GM21390 (cell line): ENCODE results near the gene VPS13D.
"Not testable (repeated sequence)": the region's sequence is repeated elsewhere in the genome, so short reads cannot be mapped to it uniquely, and the experiment has no call there.

Experiments
- ATAC-seq: cut with Tn5 transposase; IDR thresholded peaks from one replicate; pipeline ENCODE4 v1.9.1; 2021; ENCODE audit not compliant: unreplicated experiment

VPS13D gene

GRCh38 chr1:12462586-12462985, 232.8 kb downstream of the VPS13D start:
- no peak for ATAC-seq

DNA sequence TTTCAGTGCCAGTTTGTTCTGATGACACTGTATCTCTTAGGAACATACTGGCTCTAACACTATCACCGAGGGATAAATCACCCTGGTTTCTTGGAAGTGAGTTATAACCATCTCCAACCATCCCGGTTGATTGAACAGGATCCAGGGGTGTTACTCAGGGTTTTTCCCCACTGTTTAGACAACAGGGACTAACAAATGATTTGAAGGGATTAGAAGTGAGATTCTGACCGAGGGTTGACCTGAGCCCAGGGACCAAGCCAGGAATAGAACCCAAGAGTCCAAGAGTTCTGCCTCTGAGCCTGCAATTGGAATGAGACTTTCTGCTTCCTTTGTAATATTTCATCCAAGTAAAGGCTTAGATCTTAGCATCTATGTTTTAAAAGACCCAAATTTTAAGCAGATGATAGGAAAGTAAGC, 234.2 kb downstream of the VPS13D start:
- no peak for ATAC-seq

DNA sequence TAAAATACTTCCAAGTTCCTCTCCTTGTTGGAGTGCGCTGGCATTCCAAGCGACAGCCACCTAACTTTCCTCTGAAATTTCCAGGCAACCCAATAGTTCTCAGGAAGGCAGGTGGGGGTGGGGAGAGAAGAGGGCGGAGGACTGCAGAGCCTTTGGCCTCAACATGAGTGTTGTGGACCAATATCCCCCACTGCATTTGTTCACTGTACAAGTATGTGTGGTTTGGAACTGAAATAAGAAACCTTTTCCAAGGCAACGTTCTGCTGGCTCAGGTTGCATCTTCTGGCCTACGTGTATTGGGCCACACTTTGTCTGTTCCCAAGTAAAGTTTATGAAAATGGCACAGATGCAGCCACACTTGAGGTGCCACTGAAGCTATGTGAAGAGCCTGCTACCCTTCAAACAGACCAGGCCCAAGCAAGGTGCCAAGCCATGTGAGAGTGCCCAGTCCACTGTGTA, 234.8 kb downstream of the VPS13D start:
- no peak for ATAC-seq

- ATAC-seq: no peak
Measured at GRCh38 chr1:12465126-12465525, 235.3 kb downstream of the VPS13D start.

DNA sequence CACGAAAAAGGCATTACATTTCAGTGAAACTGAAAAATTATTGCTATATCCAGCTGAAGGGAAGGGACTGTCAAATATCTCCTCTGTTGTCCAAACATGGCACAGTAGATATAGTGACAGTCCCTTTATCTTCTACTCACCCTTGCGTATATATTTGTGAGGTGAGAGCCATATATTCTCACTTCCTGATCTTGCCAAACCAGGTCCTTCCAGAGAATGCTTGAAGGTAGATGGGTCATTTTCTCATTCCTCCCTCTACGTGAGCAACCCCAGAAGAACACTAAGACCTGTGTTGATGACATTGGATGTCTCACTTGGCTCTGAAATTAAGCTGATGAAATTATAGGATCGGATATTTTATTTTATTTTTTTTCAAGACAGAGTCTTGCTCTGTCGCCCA, 237.0 kb downstream of the VPS13D start:
- no peak for ATAC-seq

- ATAC-seq: no peak
Measured at GRCh38 chr1:12467570-12468286, 237.9 kb downstream of the VPS13D start.

DNA sequence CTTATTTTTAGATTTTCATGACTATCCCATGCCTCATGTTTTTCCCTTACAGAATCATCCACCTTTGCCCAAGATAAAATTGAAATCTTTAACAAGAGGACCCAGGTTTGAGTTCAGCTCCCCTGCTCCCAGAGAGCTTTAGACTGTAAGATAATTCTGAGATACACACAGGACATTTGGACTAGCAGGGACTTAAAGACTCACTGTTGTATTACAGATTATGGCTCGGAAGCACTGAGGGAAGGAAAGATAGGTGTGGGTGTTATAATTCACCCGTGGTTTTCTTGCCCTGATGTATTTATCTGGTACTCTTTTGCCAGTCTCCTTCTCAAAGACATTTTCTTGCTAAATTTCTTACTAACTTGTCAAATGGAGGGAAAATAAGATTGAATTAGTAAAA, 238.5 kb downstream of the VPS13D start:
- ATAC-seq: no peak

- no peak for ATAC-seq
Measured at GRCh38 chr1:12469493-12469892, 239.7 kb downstream of the VPS13D start.

DNA sequence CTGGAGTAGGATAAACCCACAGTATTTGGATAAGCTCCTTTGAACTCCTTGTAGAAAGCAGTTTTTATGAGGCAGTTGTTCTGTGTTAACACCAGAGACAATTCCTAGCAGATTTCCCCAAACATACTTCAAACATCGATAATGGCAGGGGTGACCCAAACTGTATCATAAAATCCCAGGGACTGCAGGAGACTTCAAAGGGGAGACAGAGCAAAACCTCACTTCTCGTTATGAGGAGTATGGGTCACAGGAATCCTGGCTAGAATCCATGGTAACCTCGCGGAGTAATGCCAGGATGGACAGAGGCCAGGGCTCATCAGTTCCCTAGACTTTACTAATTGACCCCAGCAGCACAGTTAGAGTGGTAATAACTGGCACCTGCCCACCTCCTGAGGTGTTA, 240.2 kb downstream of the VPS13D start:
- ATAC-seq: no peak

- not testable (repeated sequence) for ATAC-seq
Measured at GRCh38 chr1:12470916-12471315, 241.1 kb downstream of the VPS13D start.

DNA sequence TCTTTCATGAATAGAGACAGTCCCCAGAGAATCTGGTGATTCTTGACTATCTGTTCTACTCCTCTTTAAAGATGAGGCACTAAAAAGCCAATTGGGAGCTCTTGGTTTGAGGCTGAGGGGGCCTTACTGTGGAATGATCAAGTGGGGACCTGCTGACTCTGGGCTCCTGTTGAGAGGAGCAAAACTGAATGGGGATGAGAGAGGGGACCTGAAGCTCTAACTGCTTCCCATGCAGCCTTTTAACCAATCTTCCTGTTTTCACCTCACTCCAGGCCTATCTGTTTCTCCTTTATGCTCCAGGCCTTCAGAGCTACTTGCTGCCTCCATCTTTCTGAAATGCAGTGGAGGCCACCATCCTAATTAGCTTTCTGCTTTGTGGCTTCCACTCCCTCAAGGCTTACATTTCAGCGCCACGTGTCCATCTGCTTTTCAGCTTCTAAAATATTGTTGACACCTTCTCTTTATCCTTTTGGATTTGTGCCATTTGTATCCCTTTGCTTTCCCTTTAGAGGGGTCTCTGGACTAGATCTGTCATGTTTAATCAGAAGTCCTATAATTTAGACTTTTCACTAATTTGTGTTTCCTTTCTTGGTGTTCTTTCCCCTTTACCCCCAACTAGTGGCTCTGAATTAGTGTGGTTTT, 242.4 kb downstream of the VPS13D start:
- ATAC-seq: no peak

- ATAC-seq: no peak
Measured at GRCh38 chr1:12472798-12473551, 243.1 kb downstream of the VPS13D start.

DNA sequence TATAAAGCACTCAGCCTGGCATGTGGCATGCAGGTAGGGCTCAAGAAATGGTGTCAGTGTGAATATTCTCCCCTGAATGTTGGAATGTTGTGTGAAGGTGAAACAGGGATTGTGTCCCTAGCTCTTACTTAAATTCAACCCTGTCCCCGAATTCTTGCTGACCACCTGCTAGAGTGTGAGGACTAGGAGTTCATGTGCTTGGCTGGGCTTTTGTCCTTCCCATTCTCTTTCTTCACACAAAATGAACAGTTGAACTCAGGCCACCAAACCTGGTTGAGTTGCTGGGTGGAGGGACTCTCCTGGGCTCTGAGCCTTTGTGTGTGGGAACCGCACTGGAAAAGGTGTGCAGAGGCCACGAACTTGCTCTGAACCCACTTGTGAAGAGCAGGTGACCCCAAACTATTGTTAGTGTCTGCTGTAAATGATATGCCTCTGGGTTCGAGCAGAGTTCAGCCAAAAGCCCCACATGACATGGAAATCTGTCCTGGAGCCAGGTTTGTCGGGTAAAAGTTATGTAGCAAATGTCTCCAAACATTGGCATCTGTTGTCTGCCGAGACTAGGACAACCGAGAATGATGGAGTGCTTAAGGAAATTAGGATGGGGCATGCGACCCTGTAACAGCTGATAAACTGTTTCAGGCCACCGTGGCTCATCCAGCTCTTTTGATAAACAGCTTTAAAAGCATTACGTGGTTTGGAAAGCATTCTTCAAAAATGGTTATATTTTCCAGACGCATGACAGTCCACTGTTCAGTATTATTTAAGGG, 243.9 kb downstream of the VPS13D start:
- no peak for ATAC-seq

DNA sequence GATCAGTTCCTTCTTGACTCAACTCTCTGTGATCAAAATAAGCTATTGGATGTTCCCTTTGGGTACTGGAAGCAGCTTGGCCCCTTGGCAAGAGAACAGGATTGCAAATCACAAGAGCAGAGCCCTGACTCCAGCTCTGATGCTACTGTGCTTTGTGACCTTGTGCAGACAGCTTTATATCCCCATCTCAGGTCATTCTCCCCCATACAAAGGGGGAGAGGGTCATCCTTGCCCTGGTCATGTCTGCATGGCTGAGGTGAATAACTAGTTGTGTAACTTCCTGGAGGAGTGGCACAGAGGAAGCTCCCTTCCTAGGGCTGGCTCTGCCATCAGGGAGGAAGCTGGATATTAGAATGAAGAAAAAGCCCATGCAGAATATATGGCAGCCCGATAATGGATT, 245.3 kb downstream of the VPS13D start:
- ATAC-seq: no peak

DNA sequence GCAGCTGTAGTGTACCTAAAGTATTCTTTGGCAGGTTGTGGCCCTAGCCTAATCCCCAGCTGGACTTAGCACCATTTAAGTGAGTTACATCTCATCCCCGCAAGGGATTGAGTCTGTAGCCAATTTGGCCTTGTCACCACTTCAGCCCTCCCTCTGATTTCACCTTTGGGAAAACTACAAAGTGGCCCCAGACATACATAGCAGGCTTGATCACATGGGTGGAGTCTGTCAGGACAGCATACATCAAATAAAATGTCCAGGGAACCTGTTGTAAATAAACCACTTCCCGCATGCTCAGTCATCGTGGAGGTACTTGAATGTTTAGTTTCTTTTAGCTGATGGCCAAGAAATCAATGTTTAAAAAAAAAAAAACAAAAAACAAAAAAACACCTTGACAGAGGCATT, 245.7 kb downstream of the VPS13D start:
- ATAC-seq: no peak

DNA sequence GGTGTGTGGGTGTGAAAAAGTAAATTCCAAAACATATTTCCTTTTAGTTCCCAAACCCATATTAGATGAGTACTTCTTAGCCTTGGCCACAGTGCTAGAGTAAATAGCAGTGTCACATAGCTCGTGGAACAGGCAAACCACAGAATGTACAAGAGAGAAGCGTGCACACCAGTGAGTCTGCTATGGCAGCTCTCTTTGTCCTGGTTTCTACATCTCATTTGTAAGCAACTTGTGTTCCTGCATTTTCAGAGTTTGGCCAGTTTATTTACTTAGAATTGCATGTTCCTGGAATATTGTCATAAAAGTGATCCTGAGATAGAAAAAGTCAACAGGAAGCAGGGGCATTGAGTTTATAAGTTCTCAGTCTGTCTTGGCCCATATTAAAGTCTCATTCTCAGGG, 246.1 kb downstream of the VPS13D start:
- no peak for ATAC-seq

GRCh38 chr1:12477314-12477713, 247.5 kb downstream of the VPS13D start:
- ATAC-seq: no peak

GRCh38 chr1:12477936-12478611, 248.2 kb downstream of the VPS13D start:
- no peak for ATAC-seq

- ATAC-seq: no peak
Measured at GRCh38 chr1:12478612-12478985, 248.8 kb downstream of the VPS13D start.

DNA sequence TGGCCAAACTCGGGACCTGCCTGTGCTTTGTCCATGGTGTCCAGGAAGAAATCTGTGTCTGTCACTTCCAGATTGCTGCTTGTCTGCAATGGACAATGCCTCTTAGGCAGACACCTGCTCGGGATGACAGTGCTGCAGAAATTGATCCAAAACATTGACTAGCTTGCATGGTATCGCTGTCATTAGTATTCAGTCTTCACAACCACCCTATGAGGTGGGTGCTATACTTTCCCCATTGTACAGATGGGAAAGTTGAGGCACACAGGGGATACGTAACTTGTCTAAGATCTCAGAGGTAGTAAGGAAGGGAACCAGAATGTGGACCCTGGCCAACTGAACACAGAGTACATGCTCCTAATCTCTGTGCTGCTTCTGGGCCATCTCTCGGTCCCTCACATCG, 249.5 kb downstream of the VPS13D start:
- ATAC-seq: no peak

DNA sequence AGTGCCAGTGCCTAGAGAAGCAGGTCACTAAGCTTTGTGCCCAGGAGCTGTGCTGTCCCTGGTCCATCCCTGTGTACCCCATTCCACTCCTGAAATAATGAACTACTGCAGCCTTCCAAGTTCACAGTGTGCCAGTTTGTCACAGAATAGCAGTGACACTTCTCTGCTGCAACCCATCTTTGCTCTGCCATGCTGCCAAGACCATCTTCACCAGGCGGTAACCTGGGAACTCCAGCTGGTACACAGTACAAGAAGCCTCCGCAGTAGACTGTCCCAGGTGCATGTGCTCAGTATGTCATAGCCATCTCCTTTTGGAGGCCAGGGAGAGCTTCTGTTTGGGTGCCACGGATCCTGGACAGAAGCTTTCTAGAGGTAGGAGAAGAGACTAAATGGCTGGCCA, 250.2 kb downstream of the VPS13D start:
- no peak for ATAC-seq
